Esophagus squamous epithelium (tissue), 5 donors: ENCODE measurements around the gene NRM. TPM values are rescaled to one million over a fixed set of nuclear protein-coding genes. Genes with fewer than 3 reads are reported as not detected.

Experiments used
- DNase-seq: peaks from one replicate; lab custom pipeline; 2025; lab: John Stamatoyannopoulos, UW
- H3K27ac ChIP-seq, 4 donors: fragments of 200-600 bp; sonication (generic); one replicate each; pipeline ENCODE4 v1.5.1; 2016 to 2019; ENCODE audit warnings: mild to moderate bottlenecking in 1 of 4
- H3K27me3 ChIP-seq, 4 donors: fragments of 200-600 bp; sonication (generic); 1 replicate in 3 of 4; 2 replicates in 1 of 4; pipeline versions ENCODE4 v1.5.1 to v1.6.0; 2017 to 2021; ENCODE audit warnings: antibody characterized with exemption in 1 of 4
- H3K36me3 ChIP-seq, 3 donors: fragments of 200-600 bp; sonication (generic); one replicate each; pipeline ENCODE4 v1.5.1; 2016 to 2019
- H3K4me1 ChIP-seq, 3 donors: fragments of 200-600 bp; sonication (generic); one replicate each; pipeline ENCODE4 v1.5.1; 2017 to 2019
- H3K4me3 ChIP-seq, 4 donors: fragments of 200-600 bp; sonication (generic); 1 replicate in 3 of 4; 2 replicates in 1 of 4; pipeline ENCODE4 v1.5.1; 2016 to 2019; ENCODE audit warnings: mild to moderate bottlenecking in 2 of 4, moderate library complexity in 1 of 4
- H3K9me3 ChIP-seq, 3 donors: fragments of 200-600 bp; sonication (generic); one replicate each; pipeline ENCODE4 v1.5.1; 2016 to 2019
- CTCF ChIP-seq, 6 experiments: fragments of 450-650 bp in 4 of 6; fragments of 200-600 bp in 2 of 6; sonication (generic) in 2 of 6; IDR thresholded peaks; one replicate each; pipeline ENCODE4 v1.5.1; 2016 to 2019; ENCODE audit warnings: antibody characterized with exemption in 6 of 6, mild to moderate bottlenecking in 4 of 6, moderate library complexity in 4 of 6
- POLR2A ChIP-seq, 4 donors: fragments of 450-650 bp; IDR thresholded peaks; one replicate each; pipeline ENCODE4 v1.6.1; 2017; ENCODE audit warnings: antibody characterized with exemption in 4 of 4, mild to moderate bottlenecking in 4 of 4, moderate library complexity in 3 of 4
- WGBS, 2 donors: methylation state at CpG; one replicate each; pipeline ENCODE4 v1.1.5; 2018; 5-methylcytosine and 5-hydroxymethylcytosine counted together
- intact Hi-C: fragments of 100-400 bp; cut with DNase I; formaldehyde crosslinking; loops from one replicate; pipeline ENCODE4 v1.15.0; 2022
- small RNA-seq, 4 donors: library from RNA; depleted of rRNA; stranded (forward); fragments of <200 nt; gene quantifications; one replicate each; pipeline ENCODE3, GENCODE V24; 2016
- total RNA-seq, 4 donors: library from RNA; depleted of rRNA; stranded (reverse); fragments of >200 nt; gene quantifications; one replicate each; pipeline ENCODE4 v1.1.0, GENCODE V29; 2016
- donor health status: DM: yes; HTN: yes; CAD: no.

NRM gene
- total RNA-seq, 4 donors from 2014 or later, result 3.8 to 7.4 (median 6.7) TPM

- Histone ChIP-seq H3K9me3 (no peaks in the 10 kb centered on the region), H3K4me1 (peaks cover 10 to 30% (median 13%) of the 10 kb centered on the region in 3 donors), H3K4me3 (peak overlapping the region in 1 of 4 donors; percentile 100), H3K36me3 (peaks cover 0 to 52% (median 5%) of the 10 kb centered on the region in 3 donors), H3K27me3 (no peaks in the 10 kb centered on the region), H3K27ac (peak overlapping the region in 2 of 4 donors; percentile 96 to 99)
- TF ChIP-seq CTCF (IDR thresholded peaks at IDR 0.05) (no peak), POLR2A (IDR thresholded peaks at IDR 0.05) (no peak)
- 75 to 83% methylated on average over 1 of the region's 1 CpG for WGBS, 2 donors
- intact Hi-C loops, result no loop called here
- no peak for DNase-seq
Observed at GRCh38 chr6:30645989-30646388, 44.8 kb downstream of the NRM start.

DNA sequence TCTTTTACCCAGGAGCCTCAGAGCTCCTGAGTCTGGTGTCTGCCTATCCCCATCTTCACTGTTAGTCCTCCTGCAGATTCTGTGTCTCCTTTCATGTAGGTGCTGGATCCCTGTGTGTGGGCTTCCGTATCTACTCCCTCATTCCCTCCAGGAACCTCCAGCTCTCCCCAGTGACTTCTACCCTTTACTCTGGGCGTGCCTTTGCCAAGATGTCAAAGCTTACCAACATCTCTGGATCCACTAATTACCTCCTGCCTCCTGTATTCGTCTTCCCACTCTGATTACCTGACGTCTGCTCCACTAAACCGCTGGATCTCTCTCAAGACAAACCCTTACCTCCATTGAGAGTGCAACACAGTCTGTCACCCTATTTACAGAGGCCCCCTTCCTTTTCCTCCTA, 46.0 kb downstream of the NRM start:
- intact Hi-C loops, result no loop called here
- Histone ChIP-seq H3K4me1 (peaks cover 10 to 30% (median 13%) of the 10 kb centered on the region in 3 donors), H3K36me3 (peaks cover 0 to 52% (median 0%) of the 10 kb centered on the region in 3 donors), H3K9me3 (no peaks in the 10 kb centered on the region), H3K4me3 (no peak overlapping the region), H3K27me3 (no peaks in the 10 kb centered on the region), H3K27ac (no peak overlapping the region)
- no peak for DNase-seq
- no peak for TF ChIP-seq CTCF (IDR thresholded peaks at IDR 0.05)
- TF ChIP-seq POLR2A (IDR thresholded peaks at IDR 0.05), result no peak
- WGBS, 2 donors, result 80 to 84% methylated on average over 5 of the region's 5 CpGs

- peaks cover 10 to 26% (median 13%) of the 10 kb centered on the region in 3 donors for H3K4me1 ChIP-seq
- no peak overlapping the region for H3K4me3 ChIP-seq
- H3K27me3 ChIP-seq, result no peaks in the 10 kb centered on the region
- intact Hi-C loops, result no loop called here
- TF ChIP-seq CTCF (IDR thresholded peaks at IDR 0.05) (no peak), POLR2A (IDR thresholded peaks at IDR 0.05) (no peak)
- no peak for DNase-seq
- peaks cover 0 to 52% (median 0%) of the 10 kb centered on the region in 3 donors for H3K36me3 ChIP-seq
- 93 to 100% methylated on average over 2 of the region's 2 CpGs for WGBS, 2 donors
- no peaks in the 10 kb centered on the region for H3K9me3 ChIP-seq
- no peak overlapping the region for H3K27ac ChIP-seq
Observed at GRCh38 chr6:30643656-30644055, 47.1 kb downstream of the NRM start.

DNA sequence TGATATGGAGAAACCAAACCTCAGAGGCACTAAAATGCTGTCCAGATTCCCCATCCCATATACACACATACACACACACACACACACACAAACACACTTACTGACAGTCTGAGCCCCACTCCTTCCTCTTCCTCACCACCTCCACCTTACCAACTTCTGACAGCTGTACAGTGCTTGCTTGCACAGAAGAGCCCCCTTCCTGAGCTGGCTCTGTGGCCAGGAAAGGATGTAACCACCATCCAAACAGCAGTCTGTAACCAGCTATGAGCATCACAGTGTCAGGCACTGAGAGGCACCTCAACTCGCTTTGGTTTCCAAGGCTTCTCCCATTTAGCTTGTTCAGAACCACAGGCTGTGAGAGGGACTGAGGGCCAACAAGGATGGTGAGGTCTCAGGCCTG, 49.7 kb downstream of the NRM start:
- intact Hi-C loops, result no loop called here
- 70 to 80% methylated on average over 1 of the region's 1 CpG for WGBS, 2 donors

DNA sequence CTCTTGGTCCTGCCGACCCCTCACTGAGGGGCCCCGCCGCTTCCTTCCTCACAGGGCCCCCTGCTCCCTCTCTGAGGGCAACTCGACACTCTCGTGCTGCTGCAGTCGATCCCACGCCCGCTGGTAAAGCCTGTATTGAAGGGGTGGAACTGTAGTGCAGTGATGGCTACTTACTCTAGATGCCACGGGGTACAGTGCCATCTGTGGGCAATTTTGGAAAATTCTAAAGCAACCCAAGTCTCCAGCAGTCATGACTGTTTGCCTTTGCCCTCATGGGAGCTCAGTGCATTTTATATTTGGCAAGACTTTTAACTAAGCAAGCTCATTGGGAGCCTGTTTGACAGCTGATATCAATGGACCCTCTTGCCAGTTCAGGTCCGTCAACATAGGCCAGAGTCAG, 50.3 kb downstream of the NRM start:
- Histone ChIP-seq H3K4me1 (peaks cover 0 to 1% (median 0%) of the 10 kb centered on the region in 3 donors), H3K27ac (no peak overlapping the region), H3K36me3 (peaks cover 0 to 59% (median 0%) of the 10 kb centered on the region in 3 donors), H3K4me3 (no peak overlapping the region), H3K27me3 (no peaks in the 10 kb centered on the region), H3K9me3 (no peaks in the 10 kb centered on the region)
- DNase-seq, result no peak
- intact Hi-C loops, result no loop called here
- TF ChIP-seq POLR2A (IDR thresholded peaks at IDR 0.05) (no peak), CTCF (IDR thresholded peaks at IDR 0.05) (no peak)
- WGBS, 2 donors, result 78 to 91% methylated on average over 4 to 10 of the region's 10 CpGs

More for the DNA sequence above, 49.7 kb downstream of the NRM start:
- Histone ChIP-seq H3K27ac (no peak overlapping the region), H3K36me3 (peaks cover 0 to 59% (median 0%) of the 10 kb centered on the region in 3 donors), H3K4me3 (no peak overlapping the region), H3K27me3 (no peaks in the 10 kb centered on the region), H3K4me1 (peaks cover 0 to 7% (median 0%) of the 10 kb centered on the region in 3 donors), H3K9me3 (no peaks in the 10 kb centered on the region)
- no peak for DNase-seq
- TF ChIP-seq POLR2A (IDR thresholded peaks at IDR 0.05) (no peak), CTCF (IDR thresholded peaks at IDR 0.05) (no peak)

Small RNAs within 50 kb of the gene (small RNA-seq; reads per million reads assigned to genes)
- 0 reads per million in 4 donors for gene RF00019

Other genes starting within 250 kb of the NRM start
- gene HLA-E, start 201.5 kb downstream of the NRM start, total RNA-seq, result 100 to 1,000 TPM; 263 to 597 (median 356) TPM
- 10 to 100 TPM; 12.7 to 37.2 (median 20.5) TPM for gene GNL1, start 134.5 kb downstream of the NRM start, total RNA-seq
- 10 to 100 TPM in 1 of 4 donors, 1 to 10 TPM in 3; 3.2 to 11.6 (median 5.8) TPM for gene PRR3, start 133.7 kb downstream of the NRM start, total RNA-seq
- 10 to 100 TPM; 31.0 to 42.3 (median 36.0) TPM for gene ABCF1, start 119.5 kb downstream of the NRM start, total RNA-seq
- 10 to 100 TPM; 24.2 to 32.6 (median 25.9) TPM for gene PPP1R10, start 73.7 kb downstream of the NRM start, total RNA-seq
- gene MRPS18B, start 73.1 kb downstream of the NRM start, total RNA-seq, result 10 to 100 TPM; 31.0 to 56.3 (median 40.6) TPM
- 1 to 10 TPM; 5.0 to 6.7 (median 6.3) TPM for gene ATAT1, start 64.1 kb downstream of the NRM start, total RNA-seq
- 10 to 100 TPM in 3 of 4 donors, 1 to 10 TPM in 1; 8.3 to 17.5 (median 12.7) TPM for gene C6orf136, start 43.9 kb downstream of the NRM start, total RNA-seq
- gene DHX16, start 18.0 kb downstream of the NRM start, total RNA-seq, result 10 to 100 TPM; 11.4 to 26.6 (median 24.4) TPM
- 10 to 100 TPM in 3 of 4 donors, 1 to 10 TPM in 1; 9.8 to 22.2 (median 17.4) TPM for gene PPP1R18, start 4.3 kb downstream of the NRM start, total RNA-seq
- 1 to 10 TPM; 2.4 to 7.4 (median 7.0) TPM for gene MDC1, start 26.3 kb upstream of the NRM start, total RNA-seq
- 100 to 1,000 TPM; 151 to 351 (median 255) TPM for gene TUBB, start 29.4 kb upstream of the NRM start, total RNA-seq
- 10 to 100 TPM; 46.7 to 88.8 (median 64.4) TPM for gene FLOT1, start 51.7 kb upstream of the NRM start, total RNA-seq
- gene IER3, start 53.6 kb upstream of the NRM start, total RNA-seq, result 10 to 100 TPM; 41.4 to 87.9 (median 66.0) TPM
- gene DDR1, start 193.5 kb upstream of the NRM start, total RNA-seq, result 100 to 1,000 TPM; 131 to 261 (median 140) TPM
- 10 to 100 TPM; 10.3 to 26.7 (median 12.4) TPM for gene GTF2H4, start 217.2 kb upstream of the NRM start, total RNA-seq
- 10 to 100 TPM; 23.5 to 61.9 (median 33.0) TPM for gene VARS2, start 223.3 kb upstream of the NRM start, total RNA-seq
- gene SFTA2, start 241.2 kb upstream of the NRM start, total RNA-seq, result 10 to 100 TPM in 1 of 4 donors, 1 to 10 TPM in 3; 2.0 to 31.7 (median 6.4) TPM
- 1 to 10 TPM in 2 of 4 donors, under 1 TPM in 2; 0.21 to 8.3 (median 2.4) TPM for gene MUCL3, start 250.0 kb upstream of the NRM start, total RNA-seq